GM18499 (cell line): ENCODE measurements around the gene ZNF396.
A peak's percentile ranks its signal among the peaks of the same experiment; 100 is the strongest.

Experiments
- ATAC-seq: cut with Tn5 transposase; IDR thresholded peaks from one replicate; pipeline ENCODE4 v1.9.1; 2021; ENCODE audit warnings: moderate number of reproducible peaks; ENCODE audit not compliant: insufficient read depth, unreplicated experiment

The ZNF396 gene

GRCh38 chr18:35386600-35387100 lies 9.5 kb upstream of the ZNF396 start:
- ATAC-seq: peak; percentile 68

DNA sequence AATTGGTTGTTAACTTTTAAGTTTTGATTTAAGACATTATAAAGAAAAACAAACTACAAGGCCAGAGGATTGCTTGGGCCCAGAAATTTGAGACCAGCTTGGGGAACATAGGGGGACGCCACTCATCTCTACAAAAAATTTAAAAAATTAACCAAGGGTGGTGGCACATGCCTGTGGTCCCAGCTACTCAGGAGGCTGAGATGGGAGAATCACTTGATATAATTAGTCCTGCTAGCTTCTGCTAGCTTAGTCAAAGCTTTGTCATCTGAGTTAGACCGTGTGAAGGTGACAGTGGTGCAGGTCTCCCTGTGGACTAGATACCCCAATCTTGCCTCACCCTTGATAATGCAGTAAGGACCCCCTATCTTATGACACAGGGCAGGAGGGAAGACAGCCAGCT lies 6.0 kb upstream of the ZNF396 start:
- no peak for ATAC-seq

DNA sequence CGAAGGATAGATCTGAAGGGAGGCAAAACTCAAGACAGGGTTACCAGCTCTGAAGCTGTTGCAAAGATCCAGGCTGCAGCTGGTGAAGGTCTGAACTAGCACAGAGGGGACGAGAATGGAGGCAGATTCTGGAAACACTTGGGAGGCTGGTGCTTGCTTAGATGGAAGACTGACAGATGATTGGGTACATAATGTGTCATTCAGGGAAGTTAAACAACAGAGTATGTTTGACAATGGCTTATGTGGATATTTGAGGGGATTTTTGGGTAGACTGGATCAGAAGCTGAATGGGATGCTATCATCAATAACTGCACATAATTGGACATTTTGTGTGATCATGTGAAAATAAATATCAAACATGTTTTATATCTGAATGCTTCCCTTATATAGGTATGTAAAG lies 2.3 kb upstream of the ZNF396 start:
- no peak for ATAC-seq

DNA sequence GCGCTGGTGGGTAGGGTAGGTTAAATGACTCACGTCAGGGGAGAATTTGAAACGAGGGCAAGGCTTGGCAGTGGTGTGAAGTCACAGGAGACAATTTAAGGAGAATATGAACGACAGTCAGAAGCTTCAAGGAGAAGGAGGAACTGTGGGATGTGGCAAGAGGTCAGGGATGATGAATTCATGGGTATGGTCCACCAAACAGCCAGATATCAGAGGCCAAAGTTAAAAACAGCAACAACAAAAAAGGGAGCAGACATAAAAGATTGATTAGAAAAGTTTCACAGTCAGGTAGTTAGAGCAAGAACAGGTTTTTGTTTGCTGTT lies 1.4 kb upstream of the ZNF396 start:
- no peak for ATAC-seq

DNA sequence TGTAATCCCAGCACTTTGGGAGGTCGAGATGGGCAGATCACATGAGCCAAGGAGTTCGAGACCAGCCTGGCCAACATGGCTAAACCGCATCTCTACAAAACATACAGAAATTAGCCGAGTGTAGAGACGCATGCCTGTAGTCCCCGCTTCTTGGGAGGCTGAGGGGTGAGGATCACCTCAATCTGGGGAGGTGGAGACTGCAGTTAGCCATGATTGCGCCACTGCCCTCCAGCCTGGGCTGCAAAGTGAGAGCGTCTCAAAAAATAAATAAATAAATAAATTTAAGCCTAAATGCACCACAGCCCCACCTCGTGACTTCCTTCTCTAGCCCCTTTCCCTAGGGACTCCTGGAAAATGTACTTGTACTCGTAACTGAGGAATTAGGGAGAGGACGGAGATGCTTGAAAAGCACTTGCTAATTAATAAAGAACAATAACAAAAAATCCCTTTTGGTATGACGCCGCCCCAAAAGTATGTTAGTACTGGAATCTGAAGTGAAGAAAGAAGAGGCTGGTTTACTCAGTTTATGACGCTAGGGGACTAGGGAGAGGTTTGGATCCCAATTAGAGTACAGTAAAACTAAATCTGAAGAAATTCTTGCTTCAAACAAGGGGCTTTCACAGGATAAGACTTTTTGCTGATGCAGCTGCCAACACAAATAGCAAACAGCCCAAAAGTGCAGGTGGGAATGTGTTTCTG lies 887 bp upstream of the ZNF396 start:
- no peak for ATAC-seq

GRCh38 chr18:35376393-35376741 lies 770 bp downstream of the ZNF396 start:
- peak; percentile 16 for ATAC-seq

DNA sequence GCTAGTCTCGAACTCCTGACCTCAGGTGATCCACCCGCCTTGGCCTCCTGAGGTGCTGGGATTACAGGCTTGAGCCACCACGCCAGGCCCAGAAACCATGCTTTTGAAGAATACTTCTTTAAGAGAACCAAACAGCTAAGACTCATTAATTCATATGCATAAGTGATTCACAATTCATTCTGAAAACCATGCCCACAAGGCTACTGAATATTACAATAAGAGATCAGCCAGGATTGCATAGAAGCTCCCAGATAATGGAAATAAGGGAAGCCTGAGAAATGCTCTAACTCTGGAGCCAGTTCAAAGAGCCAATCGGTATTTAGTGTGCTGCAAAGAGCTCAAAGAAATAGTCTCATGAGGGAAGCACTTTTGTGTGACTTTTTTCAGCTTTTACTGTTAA lies 2.4 kb downstream of the ZNF396 start:
- ATAC-seq: no peak

- no peak for ATAC-seq
Observed at GRCh38 chr18:35371412-35372195, 5.5 kb downstream of the ZNF396 start.

GRCh38 chr18:35369126-35369525 lies 8.0 kb downstream of the ZNF396 start:
- ATAC-seq: no peak

DNA sequence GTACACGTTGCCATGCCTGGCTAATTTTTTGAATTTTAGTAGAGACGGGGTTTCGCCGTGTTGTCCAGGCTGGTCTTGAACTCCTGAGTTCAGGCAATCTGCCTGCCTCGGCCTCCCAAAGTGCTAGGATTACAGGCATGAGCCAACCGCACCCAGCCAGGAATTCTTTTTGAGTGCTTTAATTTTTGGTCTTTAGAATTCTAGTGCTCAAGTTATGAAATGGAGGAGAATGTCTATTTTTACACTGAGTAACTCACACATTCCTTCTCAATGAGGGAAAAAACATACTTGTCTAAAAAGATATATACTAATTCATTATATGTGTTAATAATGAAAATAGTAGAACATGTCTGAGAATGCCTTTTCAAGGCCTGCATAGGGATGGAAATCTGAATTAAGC lies 8.5 kb downstream of the ZNF396 start:
- ATAC-seq: no peak

- ATAC-seq: no peak
Observed at GRCh38 chr18:35362531-35362930, 14.6 kb downstream of the ZNF396 start.

GRCh38 chr18:35361570-35362321 lies 15.4 kb downstream of the ZNF396 start:
- no peak for ATAC-seq

GRCh38 chr18:35355140-35355618 lies 22.0 kb downstream of the ZNF396 start:
- ATAC-seq: peak; percentile 98

DNA sequence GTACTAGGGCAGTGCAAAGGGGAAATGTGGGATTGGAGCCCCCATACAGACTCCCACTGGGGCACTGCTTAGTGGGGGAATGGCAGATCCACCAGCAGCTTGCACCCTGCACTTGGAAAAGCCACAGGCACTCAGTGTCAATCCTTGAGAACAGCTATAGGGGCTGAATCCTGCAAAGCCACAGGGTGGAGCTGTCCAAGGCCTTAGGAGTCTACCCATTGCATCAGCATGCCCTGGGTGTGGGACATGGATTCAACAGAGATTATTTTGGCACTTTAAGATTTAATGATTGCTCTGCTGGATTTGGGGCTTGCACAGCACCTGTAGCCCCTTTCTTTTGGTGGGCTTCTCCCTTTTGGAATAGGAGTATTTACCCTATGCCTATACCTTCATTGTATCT lies 24.4 kb downstream of the ZNF396 start:
- ATAC-seq: no peak

DNA sequence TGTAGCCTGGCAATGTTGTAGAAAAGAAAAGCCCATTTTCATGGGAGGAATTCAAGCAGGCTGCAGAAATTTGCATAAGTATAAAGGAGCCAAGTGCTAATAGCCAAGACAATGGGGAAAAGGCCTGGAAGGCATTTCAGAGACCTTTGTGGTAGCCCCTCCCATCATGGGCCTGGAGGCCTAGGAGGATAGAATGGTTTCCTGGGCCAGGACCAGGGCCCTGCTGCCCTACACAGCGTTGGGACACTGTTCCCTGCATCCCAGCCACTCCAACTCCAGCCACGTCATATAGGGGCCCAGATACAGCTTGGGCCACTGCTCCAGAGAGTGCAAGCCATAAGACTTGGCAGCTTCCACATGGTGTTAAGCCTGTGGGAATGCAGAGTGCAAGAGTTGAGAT lies 24.9 kb downstream of the ZNF396 start:
- no peak for ATAC-seq

- no peak for ATAC-seq
Observed at GRCh38 chr18:35348001-35348400, 29.1 kb downstream of the ZNF396 start.

DNA sequence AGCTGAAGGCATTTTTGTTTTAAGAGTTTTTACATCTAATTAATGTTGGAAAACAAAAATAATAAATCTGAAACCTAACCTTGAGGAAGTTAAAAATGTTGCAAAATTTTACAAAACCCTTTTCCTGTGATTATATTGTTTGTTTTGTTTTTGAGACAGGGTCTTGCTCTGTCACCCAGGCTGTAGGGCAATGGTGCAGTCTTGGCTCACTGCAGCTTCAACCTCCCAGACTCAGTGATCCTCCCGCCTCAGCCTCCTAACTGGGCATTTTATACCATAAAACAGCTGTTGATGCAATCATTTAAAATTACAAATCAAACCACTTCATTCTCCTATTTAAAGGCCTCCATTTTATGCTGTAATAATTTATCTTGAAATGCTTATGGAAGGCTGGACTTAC lies 31.2 kb downstream of the ZNF396 start:
- ATAC-seq: no peak

DNA sequence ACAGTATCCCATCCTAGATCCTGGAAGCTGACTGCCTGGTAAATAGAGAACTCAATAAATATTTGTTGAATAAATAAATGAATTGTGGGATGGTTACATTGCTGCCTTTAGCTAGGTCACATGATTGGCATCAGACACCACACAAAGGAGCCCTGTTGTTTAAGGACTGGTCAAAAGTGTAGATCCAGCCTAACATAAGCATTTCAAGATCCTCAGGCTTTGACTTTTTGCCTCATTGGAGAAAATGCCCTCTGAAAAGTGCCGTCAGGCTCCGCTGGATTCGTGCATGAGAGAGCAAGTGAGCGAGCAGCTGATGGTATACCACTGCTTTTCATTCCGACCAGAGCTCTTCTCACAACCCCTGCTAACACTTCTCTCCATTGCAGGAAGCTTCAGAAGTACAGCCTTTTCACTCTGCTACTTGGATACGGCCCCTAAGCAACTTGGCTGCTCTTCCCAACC lies 31.6 kb downstream of the ZNF396 start:
- ATAC-seq: no peak

GRCh38 chr18:35344736-35345459 lies 32.2 kb downstream of the ZNF396 start:
- no peak for ATAC-seq

DNA sequence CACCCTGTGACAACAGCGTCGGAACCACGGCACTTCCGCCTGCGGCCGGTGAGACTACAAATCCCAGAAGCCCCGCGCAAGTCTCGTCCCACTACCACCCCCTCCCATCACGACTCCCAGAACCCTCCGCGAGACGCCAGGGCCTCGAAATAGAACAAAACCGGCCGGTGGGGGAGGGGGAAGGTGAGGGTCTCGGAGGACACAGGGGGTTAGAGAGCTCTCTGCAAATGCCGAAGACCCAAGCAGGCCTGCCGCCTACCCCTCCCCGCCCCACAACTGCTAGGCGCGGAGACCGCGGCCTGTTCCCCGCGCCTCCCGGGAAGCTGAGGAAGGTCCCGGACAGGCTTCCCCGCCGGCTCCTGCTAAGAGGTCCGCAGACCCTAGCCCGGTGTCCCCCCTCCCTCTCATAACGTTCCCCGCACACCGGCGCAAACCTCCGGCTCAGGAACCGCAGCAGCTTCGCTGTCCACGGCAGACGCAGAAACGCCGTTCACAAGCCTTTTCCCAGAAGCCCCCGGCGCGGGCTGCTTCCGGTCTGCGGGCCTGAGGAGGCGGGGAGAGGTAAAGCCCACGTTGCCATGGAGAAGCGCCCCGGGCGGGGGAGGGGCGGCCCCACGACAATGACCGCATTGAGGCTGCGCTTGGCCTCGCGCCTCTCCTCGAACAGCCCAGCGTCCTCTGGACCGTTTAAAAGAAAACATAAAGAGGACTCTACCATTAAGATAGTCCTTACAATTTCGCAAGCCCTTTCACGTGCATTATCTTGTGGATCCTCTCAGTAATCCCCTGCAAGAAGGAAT lies 33.0 kb downstream of the ZNF396 start, which contains the start of gene ZNF24:
Gene ZNF24 (minus strand): TSS at position 485 of the 800 bp plus-strand sequence. CDS start 3,770 bp downstream, outside the sequence.
- ATAC-seq: peak; percentile 81
